Thoracic aorta (tissue), 2 donors: ENCODE measurements around the gene TRAPPC8. TPM values are rescaled to one million over a fixed set of nuclear protein-coding genes. Genes with fewer than 3 reads are reported as not detected.

ENCODE experiments used
- ATAC-seq: fragments of 150-250 bp; one replicate; pipeline ENCODE4 v1.8.0; 2017; ENCODE audit warnings: low read depth; ENCODE audit not compliant: insufficient number of reproducible peaks, low FRiP score
- DNase-seq: peaks from one replicate; pipeline ENCODE4 v3.0.0-alpha.2; 2020; ENCODE audit warnings: low spot score
- H3K27ac ChIP-seq, 2 donors: fragments of 200-600 bp; sonication (generic); 1 replicate in 1 of 2; 2 replicates in 1 of 2; pipeline ENCODE4 v1.5.1; 2016; ENCODE audit warnings: mild to moderate bottlenecking in 2 of 2, moderate library complexity in 2 of 2
- H3K27me3 ChIP-seq: fragments of 200-600 bp; sonication (generic); replicated peaks from 2 replicates; pipeline ENCODE4 v1.6.0; 2016; ENCODE audit warnings: mild to moderate bottlenecking; ENCODE audit not compliant: insufficient read depth
- H3K36me3 ChIP-seq: fragments of 200-600 bp; sonication (generic); one replicate; pipeline ENCODE4 v1.5.1; 2016
- H3K4me1 ChIP-seq, 2 donors: fragments of 200-600 bp; sonication (generic); 1 replicate in 1 of 2; 2 replicates in 1 of 2; pipeline versions ENCODE4 v1.5.1 to v1.6.0; 2016; ENCODE audit warnings: low read depth in 2 of 2, mild to moderate bottlenecking in 1 of 2; ENCODE audit not compliant: control insufficient read depth in 1 of 2
- H3K4me3 ChIP-seq: fragments of 200-600 bp; sonication (generic); 2 replicates; pipeline ENCODE4 v1.5.1; 2016; ENCODE audit warnings: mild to moderate bottlenecking
- H3K9me3 ChIP-seq: fragments of 200-600 bp; sonication (generic); 2 replicates; pipeline ENCODE4 v1.5.1; 2016
- total RNA-seq, 2 donors: library from RNA; depleted of rRNA; stranded (reverse); fragments of >200 nt; gene quantifications; one replicate each; pipeline versions ENCODE4 v1.1.0 to v1.2.3, GENCODE V29; 2016
- TF ChIP-seq, protein P1 (sequence below): fragments of 200-600 bp; sonication (generic); IDR thresholded peaks from one replicate; pipeline ENCODE4 v1.5.1; 2019; ENCODE audit warnings: antibody characterized with exemption

TRAPPC8 gene
- total RNA-seq, 2 donors from 2014 or later = 25.7 to 31.0 TPM

- no peak overlapping the region for H3K27ac ChIP-seq
- H3K4me1 ChIP-seq = no peaks in the 10 kb centered on the region
- no peaks in the 10 kb centered on the region for H3K9me3 ChIP-seq
- no peaks in the 10 kb centered on the region for H3K27me3 ChIP-seq
- TF ChIP-seq, protein P1, sequence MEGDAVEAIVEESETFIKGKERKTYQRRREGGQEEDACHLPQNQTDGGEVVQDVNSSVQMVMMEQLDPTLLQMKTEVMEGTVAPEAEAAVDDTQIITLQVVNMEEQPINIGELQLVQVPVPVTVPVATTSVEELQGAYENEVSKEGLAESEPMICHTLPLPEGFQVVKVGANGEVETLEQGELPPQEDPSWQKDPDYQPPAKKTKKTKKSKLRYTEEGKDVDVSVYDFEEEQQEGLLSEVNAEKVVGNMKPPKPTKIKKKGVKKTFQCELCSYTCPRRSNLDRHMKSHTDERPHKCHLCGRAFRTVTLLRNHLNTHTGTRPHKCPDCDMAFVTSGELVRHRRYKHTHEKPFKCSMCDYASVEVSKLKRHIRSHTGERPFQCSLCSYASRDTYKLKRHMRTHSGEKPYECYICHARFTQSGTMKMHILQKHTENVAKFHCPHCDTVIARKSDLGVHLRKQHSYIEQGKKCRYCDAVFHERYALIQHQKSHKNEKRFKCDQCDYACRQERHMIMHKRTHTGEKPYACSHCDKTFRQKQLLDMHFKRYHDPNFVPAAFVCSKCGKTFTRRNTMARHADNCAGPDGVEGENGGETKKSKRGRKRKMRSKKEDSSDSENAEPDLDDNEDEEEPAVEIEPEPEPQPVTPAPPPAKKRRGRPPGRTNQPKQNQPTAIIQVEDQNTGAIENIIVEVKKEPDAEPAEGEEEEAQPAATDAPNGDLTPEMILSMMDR = no peak
- DNase-seq (no peak), ATAC-seq (no peak)
- H3K36me3 ChIP-seq = peaks cover 17% of the 10 kb centered on the region
- no peak overlapping the region for H3K4me3 ChIP-seq
Measured at GRCh38 chr18:31891566-31891965, 51.4 kb downstream of the TRAPPC8 start.

DNA sequence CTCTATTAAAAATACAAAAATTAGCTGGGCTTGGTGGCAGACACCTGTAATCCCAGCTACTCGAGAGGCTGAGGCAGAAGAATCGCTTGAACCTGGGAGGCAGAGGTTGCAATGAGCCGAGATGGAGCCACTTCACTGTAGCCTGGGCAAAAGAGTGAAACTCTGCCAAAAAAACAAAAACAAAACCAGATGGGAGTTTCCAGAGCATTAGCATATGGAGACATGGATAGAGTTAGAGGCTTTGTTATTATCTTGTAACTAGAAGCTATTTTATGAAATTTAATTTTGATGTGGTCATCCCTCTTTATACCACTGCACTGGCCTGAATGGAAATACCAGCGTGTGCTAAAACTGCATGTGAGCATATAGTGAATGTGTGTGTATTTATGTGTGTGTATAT lies 58.9 kb downstream of the TRAPPC8 start:
- DNase-seq = no peak
- ATAC-seq = no peak
- Histone ChIP-seq H3K36me3 (peaks cover 27% of the 10 kb centered on the region), H3K9me3 (no peaks in the 10 kb centered on the region), H3K4me1 (no peaks in the 10 kb centered on the region), H3K27me3 (no peaks in the 10 kb centered on the region), H3K27ac (no peak overlapping the region), H3K4me3 (no peak overlapping the region)
- TF ChIP-seq, protein P1 = no peak

DNA sequence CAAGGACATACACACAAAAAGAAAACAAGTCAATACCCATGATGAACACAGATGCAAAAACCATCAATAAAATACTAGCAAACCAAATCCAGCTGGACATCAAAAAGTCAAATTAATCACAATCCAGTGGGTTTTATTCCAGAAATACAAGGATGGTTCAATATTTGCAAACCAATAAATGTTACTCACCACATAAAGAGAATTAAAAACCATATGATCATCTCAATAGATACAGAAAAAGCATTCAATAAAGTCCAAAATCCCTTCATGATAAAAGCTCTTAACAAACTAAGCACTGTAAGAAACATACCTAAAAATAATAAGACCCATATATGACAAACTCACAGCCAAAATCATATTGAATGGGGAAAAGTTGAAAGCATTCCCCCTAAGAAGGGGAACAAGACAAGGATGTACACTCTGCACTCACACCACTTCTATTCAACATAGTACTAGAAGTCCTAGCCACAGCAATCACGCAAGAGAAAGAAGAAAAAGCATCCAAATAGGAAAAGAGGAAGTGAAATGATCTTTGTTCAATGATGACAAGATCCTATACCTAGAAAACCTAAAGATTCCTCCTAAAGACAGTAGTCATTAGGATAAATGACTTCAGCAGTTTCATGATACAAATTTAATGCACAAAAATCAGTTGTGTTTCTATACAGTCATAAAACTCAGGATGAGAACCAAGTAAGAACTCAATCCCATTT lies 62.6 kb downstream of the TRAPPC8 start:
- no peak for DNase-seq
- Histone ChIP-seq H3K4me1 (no peaks in the 10 kb centered on the region), H3K27ac (no peak overlapping the region), H3K9me3 (no peaks in the 10 kb centered on the region), H3K27me3 (no peaks in the 10 kb centered on the region), H3K36me3 (peaks cover 31% of the 10 kb centered on the region), H3K4me3 (no peak overlapping the region)
- TF ChIP-seq, protein P1 = no peak
- ATAC-seq = no peak

DNA sequence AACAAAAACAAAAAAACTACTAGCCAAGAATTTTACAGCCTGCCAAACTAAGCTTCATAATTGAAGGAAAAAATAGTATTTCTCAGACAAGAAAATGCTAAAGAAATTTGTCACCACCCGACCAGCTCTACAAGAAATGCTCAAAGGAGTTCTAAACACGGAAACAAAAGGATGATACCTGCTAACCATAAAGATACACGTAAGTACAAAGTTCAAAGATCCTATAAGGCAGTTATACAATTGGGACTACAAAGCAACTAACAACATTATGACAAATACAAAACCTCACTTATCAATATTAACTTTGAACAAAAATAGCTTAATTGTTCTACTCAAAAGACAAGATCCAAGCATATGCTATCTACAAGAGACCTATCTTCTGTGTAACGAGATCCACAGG lies 64.6 kb downstream of the TRAPPC8 start:
- Histone ChIP-seq H3K4me1 (no peaks in the 10 kb centered on the region), H3K36me3 (peaks cover 32% of the 10 kb centered on the region), H3K27ac (no peak overlapping the region), H3K4me3 (no peak overlapping the region), H3K9me3 (no peaks in the 10 kb centered on the region), H3K27me3 (no peaks in the 10 kb centered on the region)
- DNase-seq (no peak), ATAC-seq (no peak)
- TF ChIP-seq, protein P1 = no peak

DNA sequence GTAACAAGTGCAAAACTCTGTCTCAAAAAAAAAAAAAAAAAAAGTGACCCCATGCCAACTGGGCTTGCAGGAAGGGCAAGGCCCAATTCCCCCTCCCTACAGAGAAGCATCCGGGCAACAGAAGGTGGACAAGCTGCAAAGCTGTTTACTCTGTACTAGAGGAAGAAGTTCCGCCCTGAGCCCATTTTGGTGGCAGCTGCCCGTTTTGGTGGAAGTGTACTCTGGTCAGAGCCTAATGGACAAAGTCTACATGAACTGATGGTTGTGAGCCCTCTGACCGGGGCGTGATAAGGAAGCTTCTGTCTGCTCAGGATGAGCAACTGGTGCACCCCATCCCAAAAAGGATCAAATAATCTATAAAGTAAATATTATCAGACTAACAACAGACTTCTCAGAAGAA lies 65.0 kb downstream of the TRAPPC8 start:
- no peaks in the 10 kb centered on the region for H3K4me1 ChIP-seq
- no peak overlapping the region for H3K27ac ChIP-seq
- TF ChIP-seq, protein P1 = no peak
- no peak for DNase-seq
- no peaks in the 10 kb centered on the region for H3K9me3 ChIP-seq
- ATAC-seq = no peak
- H3K36me3 ChIP-seq = peaks cover 31% of the 10 kb centered on the region
- no peak overlapping the region for H3K4me3 ChIP-seq
- no peaks in the 10 kb centered on the region for H3K27me3 ChIP-seq
